GM12892 (cell line): ENCODE measurements around the gene NUDT1.

Source experiments
- POLR2A ChIP-seq: IDR thresholded peaks from 2 replicates; pipeline ENCODE4 v1.6.1; 2011; ENCODE audit warnings: low read depth, low read length, control low read depth
- POLR2AphosphoS5 ChIP-seq: IDR thresholded peaks from 2 replicates; pipeline ENCODE4 v1.6.1; 2011; ENCODE audit warnings: low read depth, low read length, control low read depth
- TAF1 ChIP-seq: IDR thresholded peaks from 2 replicates; pipeline ENCODE4 v1.6.1; 2011; ENCODE audit warnings: low read depth, mild to moderate bottlenecking, control low read depth, low read length, borderline replicate concordance

DNA sequence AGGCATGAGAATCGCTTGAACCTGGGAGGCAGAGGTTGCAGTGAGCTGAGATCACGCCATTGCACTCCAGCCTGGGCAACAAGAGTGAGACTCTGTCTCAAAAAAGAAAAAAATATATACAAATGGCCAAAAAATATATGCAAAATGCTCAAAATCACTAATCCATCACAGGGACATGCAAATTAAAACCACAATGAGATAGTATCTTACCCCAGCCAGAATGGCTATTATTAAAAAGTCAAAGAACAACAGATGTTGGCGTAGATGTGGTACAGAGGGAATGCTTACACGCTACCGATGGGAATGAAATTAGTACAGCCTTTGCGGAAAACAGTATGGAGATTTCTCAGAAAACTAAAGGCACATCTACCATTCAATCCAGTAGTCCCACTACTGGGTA lies 54.8 kb downstream of the NUDT1 start:
- TF ChIP-seq POLR2AphosphoS5: no peak
- TF ChIP-seq POLR2A: no peak
- TF ChIP-seq TAF1: no peak
